Smooth muscle cell (in vitro differentiated cells): ENCODE measurements around the gene KRTCAP3. TPM values are rescaled to one million over a fixed set of nuclear protein-coding genes. Genes with fewer than 3 reads are reported as not detected.
"Not testable (repeated sequence)": the region's sequence is repeated elsewhere in the genome, so short reads cannot be mapped to it uniquely, and the experiment has no call there.

Source experiments
- DNase-seq: peaks from one replicate; lab custom pipeline; 2025; ENCODE audit not compliant: unreplicated experiment; lab: John Stamatoyannopoulos, UW
- H2AFZ ChIP-seq: fragments of 200-600 bp; sonication (generic); 2 replicates; pipeline ENCODE4 v1.6.0; 2016; ENCODE audit warnings: antibody characterized with exemption, low read depth, mild to moderate bottlenecking
- H3F3A ChIP-seq: fragments of 200-600 bp; sonication (generic); 2 replicates; pipeline ENCODE4 v1.6.0; 2017; ENCODE audit warnings: antibody characterized with exemption, low read depth
- H3K27ac ChIP-seq: fragments of 200-600 bp; sonication (generic); 2 replicates; pipeline ENCODE4 v1.5.1; 2016; ENCODE audit warnings: low read depth, mild to moderate bottlenecking
- H3K27me3 ChIP-seq: fragments of 200-600 bp; sonication (generic); 2 replicates; pipeline ENCODE4 v1.6.1; 2016; ENCODE audit warnings: low read depth, mild to moderate bottlenecking
- H3K36me3 ChIP-seq: fragments of 200-600 bp; sonication (generic); 2 replicates; pipeline ENCODE4 v1.5.1; 2016; ENCODE audit warnings: low read depth
- H3K4me1 ChIP-seq: fragments of 200-600 bp; sonication (generic); 2 replicates; pipeline ENCODE4 v1.5.1; 2016; ENCODE audit warnings: low read depth
- H3K4me2 ChIP-seq: fragments of 200-600 bp; sonication (generic); 2 replicates; pipeline ENCODE4 v1.6.0; 2016; ENCODE audit warnings: mild to moderate bottlenecking
- H3K4me3 ChIP-seq: fragments of 200-600 bp; sonication (generic); 2 replicates; pipeline ENCODE4 v1.5.1; 2016; ENCODE audit warnings: mild to moderate bottlenecking
- H3K79me2 ChIP-seq: fragments of 200-600 bp; sonication (generic); 2 replicates; pipeline ENCODE4 v1.6.0; 2016; ENCODE audit warnings: low read depth, mild to moderate bottlenecking
- H3K9ac ChIP-seq: fragments of 200-600 bp; sonication (generic); 2 replicates; pipeline ENCODE4 v1.6.0; 2016; ENCODE audit warnings: low read depth
- H3K9me3 ChIP-seq: fragments of 200-600 bp; sonication (generic); replicated peaks from 2 replicates; pipeline ENCODE4 v1.5.1; 2016; ENCODE audit warnings: low read depth
- H4K20me1 ChIP-seq: fragments of 200-600 bp; sonication (generic); 2 replicates; pipeline ENCODE4 v1.6.0; 2016; ENCODE audit warnings: low read depth
- WGBS: methylation state at CpG from one replicate; pipeline ENCODE4 v1.1.7; 2016; ENCODE audit warnings: low lambda C conversion rate; 5-methylcytosine and 5-hydroxymethylcytosine counted together
- polyA plus RNA-seq: library from polyadenylated mRNA; unstranded; fragments of >200 nt; fragmentation: Nextera tagmentation; extraction: Ambion mirVana; gene quantifications from 2 replicates; pipeline ENCODE4 v1.2.1, GENCODE V29; 2016
- total RNA-seq: library from RNA; depleted of rRNA; stranded (reverse); fragments of >200 nt; gene quantifications from 2 replicates; pipeline ENCODE4 v1.2.3, GENCODE V29; 2014
- TF ChIP-seq, protein P1 (sequence below): fragments of 200-600 bp; sonication (generic); IDR thresholded peaks from 2 replicates; pipeline ENCODE4 v1.5.1; 2017; ENCODE audit warnings: borderline replicate concordance, mild to moderate bottlenecking, antibody characterized with exemption; ENCODE audit not compliant: insufficient read depth, poor library complexity, severe bottlenecking

Gene KRTCAP3
- total and polyA plus RNA-seq, 2 experiments from 2014 or later, result 2.9 to 3.2 TPM

DNA sequence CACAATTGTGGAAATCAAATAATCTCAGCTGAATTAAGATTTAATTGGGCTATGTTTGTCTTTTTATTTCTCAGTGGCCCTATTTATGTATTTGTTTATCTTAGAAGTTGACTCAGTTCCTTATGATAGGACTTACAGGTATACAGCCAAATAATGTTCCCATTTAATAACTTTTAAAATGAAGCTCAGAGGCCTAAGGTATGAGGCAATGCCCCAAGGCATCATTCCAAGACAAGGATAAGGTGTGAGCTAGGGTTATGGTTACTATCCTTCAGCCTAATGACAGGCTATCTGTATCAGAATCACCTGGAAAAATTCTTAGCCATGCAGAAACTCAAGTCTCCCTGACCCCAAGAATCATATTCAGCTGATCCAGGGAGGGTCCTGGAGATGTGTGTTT lies 21.2 kb upstream of the KRTCAP3 start:
- no peak overlapping the region for H3K4me3 ChIP-seq
- H3K36me3 ChIP-seq, result no peaks in the 10 kb centered on the region
- no peaks in the 10 kb centered on the region for H3K79me2 ChIP-seq
- TF ChIP-seq, protein P1, sequence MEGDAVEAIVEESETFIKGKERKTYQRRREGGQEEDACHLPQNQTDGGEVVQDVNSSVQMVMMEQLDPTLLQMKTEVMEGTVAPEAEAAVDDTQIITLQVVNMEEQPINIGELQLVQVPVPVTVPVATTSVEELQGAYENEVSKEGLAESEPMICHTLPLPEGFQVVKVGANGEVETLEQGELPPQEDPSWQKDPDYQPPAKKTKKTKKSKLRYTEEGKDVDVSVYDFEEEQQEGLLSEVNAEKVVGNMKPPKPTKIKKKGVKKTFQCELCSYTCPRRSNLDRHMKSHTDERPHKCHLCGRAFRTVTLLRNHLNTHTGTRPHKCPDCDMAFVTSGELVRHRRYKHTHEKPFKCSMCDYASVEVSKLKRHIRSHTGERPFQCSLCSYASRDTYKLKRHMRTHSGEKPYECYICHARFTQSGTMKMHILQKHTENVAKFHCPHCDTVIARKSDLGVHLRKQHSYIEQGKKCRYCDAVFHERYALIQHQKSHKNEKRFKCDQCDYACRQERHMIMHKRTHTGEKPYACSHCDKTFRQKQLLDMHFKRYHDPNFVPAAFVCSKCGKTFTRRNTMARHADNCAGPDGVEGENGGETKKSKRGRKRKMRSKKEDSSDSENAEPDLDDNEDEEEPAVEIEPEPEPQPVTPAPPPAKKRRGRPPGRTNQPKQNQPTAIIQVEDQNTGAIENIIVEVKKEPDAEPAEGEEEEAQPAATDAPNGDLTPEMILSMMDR, result no peak
- H3K27ac ChIP-seq, result no peak overlapping the region
- no peaks in the 10 kb centered on the region for H3K9me3 ChIP-seq
- no peak for DNase-seq
- H3K9ac ChIP-seq, result no peak overlapping the region
- H4K20me1 ChIP-seq, result no peaks in the 10 kb centered on the region
- no peaks in the 10 kb centered on the region for H3K27me3 ChIP-seq
- H3K4me1 ChIP-seq, result no peaks in the 10 kb centered on the region
- H3K4me2 ChIP-seq, result no peak overlapping the region
- H3F3A ChIP-seq, result no peaks in the 10 kb centered on the region
- H2AFZ ChIP-seq, result no peak overlapping the region

DNA sequence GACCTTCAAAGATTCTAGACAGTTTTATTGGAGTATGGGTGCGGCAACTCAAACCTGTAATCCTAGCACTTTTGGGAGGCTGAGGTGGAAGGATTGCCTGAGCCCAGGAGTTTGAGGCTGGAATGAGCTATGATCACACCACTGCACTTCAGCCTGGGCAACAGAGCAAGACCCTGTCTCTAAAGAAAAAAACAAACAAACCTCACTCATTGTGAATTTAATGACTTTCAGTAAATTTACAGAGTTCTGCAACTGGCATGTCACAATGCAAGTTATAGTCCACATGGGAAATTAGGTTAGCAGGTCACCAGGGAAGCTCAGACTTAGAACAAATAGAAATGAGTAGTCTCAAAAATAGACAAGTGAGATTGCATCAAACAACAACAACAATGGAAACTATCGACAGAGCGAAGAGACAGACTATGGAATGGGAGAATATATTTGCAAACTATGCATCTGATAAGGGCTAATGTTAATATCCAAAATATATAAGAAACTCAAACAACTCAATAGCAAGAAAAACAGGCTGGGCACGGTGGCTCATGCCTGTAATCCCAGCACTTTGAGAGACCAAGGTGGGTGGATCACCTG lies 20.4 kb upstream of the KRTCAP3 start:
- H3K4me1 ChIP-seq, result no peaks in the 10 kb centered on the region
- H2AFZ ChIP-seq, result no peak overlapping the region
- WGBS, result 85% methylated on average over 4 of the region's 4 CpGs
- H4K20me1 ChIP-seq, result no peaks in the 10 kb centered on the region
- H3F3A ChIP-seq, result no peaks in the 10 kb centered on the region
- no peaks in the 10 kb centered on the region for H3K36me3 ChIP-seq
- H3K4me2 ChIP-seq, result no peak overlapping the region
- no peak overlapping the region for H3K27ac ChIP-seq
- no peaks in the 10 kb centered on the region for H3K9me3 ChIP-seq
- TF ChIP-seq, protein P1, result no peak
- H3K27me3 ChIP-seq, result no peaks in the 10 kb centered on the region
- H3K4me3 ChIP-seq, result no peak overlapping the region
- no peak for DNase-seq
- H3K9ac ChIP-seq, result no peak overlapping the region
- H3K79me2 ChIP-seq, result no peaks in the 10 kb centered on the region

DNA sequence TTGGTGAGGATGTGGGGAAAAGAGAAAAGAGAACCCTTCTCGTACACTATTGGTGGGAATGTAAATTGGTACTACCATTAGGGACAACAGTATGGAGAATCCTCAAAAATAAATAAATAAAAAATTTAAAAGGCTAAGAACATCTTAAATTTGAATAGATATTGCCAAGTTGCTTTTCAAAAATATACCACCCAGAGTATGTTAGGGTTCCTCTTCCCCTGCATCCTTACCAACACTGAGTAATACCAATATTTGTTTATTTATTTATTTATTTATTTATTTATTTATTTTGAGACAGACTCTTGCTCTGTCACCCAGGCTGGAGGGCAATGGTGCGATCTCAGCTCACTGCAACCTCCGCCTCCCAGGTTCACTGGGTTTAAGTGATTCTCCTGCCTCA lies 19.2 kb upstream of the KRTCAP3 start:
- Histone ChIP-seq H4K20me1 (no peaks in the 10 kb centered on the region), H3F3A (no peaks in the 10 kb centered on the region), H3K9me3 (no peaks in the 10 kb centered on the region), H3K27ac (no peak overlapping the region), H3K4me1 (peaks cover 7% of the 10 kb centered on the region), H2AFZ (no peak overlapping the region), H3K79me2 (no peaks in the 10 kb centered on the region), H3K27me3 (no peaks in the 10 kb centered on the region), H3K4me3 (no peak overlapping the region), H3K36me3 (no peaks in the 10 kb centered on the region), H3K4me2 (no peak overlapping the region), H3K9ac (no peak overlapping the region)
- WGBS, result 92% methylated on average over 3 of the region's 3 CpGs
- TF ChIP-seq, protein P1, result no peak
- no peak for DNase-seq

DNA sequence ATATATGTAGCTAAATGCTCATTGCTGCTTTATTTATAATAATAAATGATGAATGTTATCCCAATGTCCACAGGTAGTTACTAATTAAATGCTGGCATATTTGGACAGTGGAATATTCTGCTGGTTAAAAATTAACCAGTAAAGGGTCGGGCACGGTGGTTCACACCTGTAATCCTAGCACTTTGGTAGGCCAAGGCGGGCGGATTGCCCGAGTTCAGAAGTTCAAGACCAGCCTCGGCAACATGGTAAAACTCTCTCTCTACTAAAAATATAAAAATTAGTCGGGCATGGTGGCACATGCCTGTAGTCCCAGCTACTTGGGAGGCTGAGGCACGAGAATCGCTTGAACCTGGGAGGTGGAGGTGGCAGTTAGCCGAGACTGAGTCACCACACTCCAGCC lies 17.1 kb upstream of the KRTCAP3 start:
- H3K79me2 ChIP-seq, DNase-seq, H3K27me3 ChIP-seq, H3K27ac ChIP-seq, H3K9ac ChIP-seq, H3K36me3 ChIP-seq, H3K9me3 ChIP-seq, H2AFZ ChIP-seq, H3K4me2 ChIP-seq, H3K4me3 ChIP-seq, H3F3A ChIP-seq: not testable (repeated sequence)
- Histone ChIP-seq H4K20me1 (peaks cover 10% of the 10 kb centered on the region), H3K4me1 (peaks cover 12% of the 10 kb centered on the region)
- WGBS, result 95% methylated on average over 10 of the region's 10 CpGs
